K562 (cell line): ENCODE data around the gene FLAD1. TPM values are rescaled to one million over a fixed set of nuclear protein-coding genes. Genes with fewer than 3 reads are reported as not detected.
A peak's percentile ranks its signal among the peaks of the same experiment; 100 is the strongest.

Experiments
- ADNP ChIP-seq: fragments of 200-800 bp; sonication (Bioruptor generic); IDR thresholded peaks from 2 replicates; pipeline ENCODE4 v1.6.1; 2016; ENCODE audit warnings: missing genetic modification characterization, missing compliant biosample characterization
- BMI1 ChIP-seq: fragments of 150-350 bp; IDR thresholded peaks from 2 replicates; pipeline ENCODE4 v1.6.1; 2014; ENCODE audit warnings: low read length
- BRD9 ChIP-seq: fragments of 450-650 bp; IDR thresholded peaks from 2 replicates; pipeline ENCODE4 v1.6.1; 2018; ENCODE audit warnings: low read depth; ENCODE audit not compliant: partially characterized antibody
- HSF4 ChIP-seq: fragments of 250-450 bp; sonication (Bioruptor Pico); IDR thresholded peaks from 2 replicates; pipeline ENCODE4 v2.1.2; 2022; ENCODE audit warnings: mild to moderate bottlenecking, moderate library complexity, borderline replicate concordance
- LCOR ChIP-seq: sonication (generic); formaldehyde crosslinking; IDR thresholded peaks from 2 replicates; pipeline ENCODE4 v1.8.0; 2022; ENCODE audit warnings: mild to moderate bottlenecking, missing genetic modification reagents
- NFE2 ChIP-seq: IDR thresholded peaks from 2 replicates; pipeline ENCODE4 v1.6.1; 2014; ENCODE audit warnings: antibody characterized with exemption, low read depth
- NUFIP1 ChIP-seq: fragments of 450-650 bp; IDR thresholded peaks from 2 replicates; pipeline ENCODE4 v1.6.1; 2018; ENCODE audit not compliant: partially characterized antibody
- PYGO2 ChIP-seq: fragments of 450-650 bp; IDR thresholded peaks from 2 replicates; pipeline ENCODE4 v1.6.1; 2016; ENCODE audit warnings: mild to moderate bottlenecking, missing genetic modification characterization, moderate library complexity, missing compliant biosample characterization
- RBM34 ChIP-seq: fragments of 200-400 bp; formaldehyde crosslinking; IDR thresholded peaks from 2 replicates; pipeline ENCODE4 v1.6.1; 2018; ENCODE audit warnings: low read length, borderline replicate concordance; ENCODE audit not compliant: insufficient read depth
- SIN3A ChIP-seq, 2 experiments: fragments of 150-350 bp in 1 of 2; IDR thresholded peaks; 2 replicates each; pipeline ENCODE4 v1.6.1; 2011 to 2016; ENCODE audit warnings: borderline replicate concordance in 2 of 2, low read depth in 2 of 2, low read length in 2 of 2, mild to moderate bottlenecking in 2 of 2, moderate library complexity in 2 of 2; ENCODE audit not compliant: control insufficient read depth in 1 of 2
- SREBF2 ChIP-seq: sonication (generic); formaldehyde crosslinking; IDR thresholded peaks from 2 replicates; pipeline ENCODE4 v1.4.0; 2020; ENCODE audit warnings: mild to moderate bottlenecking, missing genetic modification reagents
- ZNF354B ChIP-seq: fragments of 250-450 bp; sonication (Bioruptor Pico); IDR thresholded peaks from 2 replicates; pipeline ENCODE4 v1.4.0; 2020
- ZNF41 ChIP-seq: fragments of 250-450 bp; sonication (Bioruptor Pico); conservative IDR thresholded peaks from 2 replicates; pipeline ENCODE4 v1.4.0; 2020; ENCODE audit warnings: mild to moderate bottlenecking
- polyA plus RNA-seq, 8 experiments: library from polyadenylated mRNA; depleted of rRNA in 4 of 8; stranded (reverse) in 5 of 8; unstranded in 3 of 8; fragments of >200 nt; fragmentation: Nextera tagmentation in 2 of 8; fragmentation: Illumina TruSeq in 1 of 8; extraction: Ambion mirVana in 2 of 8; extraction: Trizol in 1 of 8; gene quantifications; 2 replicates each; pipeline versions ENCODE4 v1.2.1 to v1.2.3, GENCODE V29; 2011 to 2014; ENCODE audit warnings: inconsistent platforms in 1 of 8, missing spikeins in 1 of 8
- total RNA-seq, 7 experiments: library from RNA; depleted of rRNA in 6 of 7; stranded (reverse); fragments of >200 nt in 6 of 7; fragmentation: Illumina TruSeq in 2 of 7; extraction: Trizol in 2 of 7; gene quantifications; 2 replicates each; pipeline versions ENCODE4 v1.2.1 to v1.2.3, GENCODE V29; 2011 to 2021; ENCODE audit warnings: low replicate concordance in 1 of 7
- TF ChIP-seq, protein P1 (sequence below): fragments of 450-650 bp; IDR thresholded peaks from 2 replicates; pipeline ENCODE4 v1.6.1; 2017; ENCODE audit warnings: antibody characterized with exemption
- TF ChIP-seq, protein P2 (sequence below): sonication (generic); formaldehyde crosslinking; IDR thresholded peaks from 2 replicates; pipeline ENCODE4 v1.8.1; 2023; ENCODE audit warnings: missing genetic modification reagents, mild to moderate bottlenecking, borderline replicate concordance
- TF ChIP-seq, protein P3 (sequence below): fragments of 250-450 bp; sonication (Bioruptor Pico); IDR thresholded peaks from 2 replicates; pipeline ENCODE4 v1.8.0; 2021; ENCODE audit warnings: mild to moderate bottlenecking, moderate library complexity
- TF ChIP-seq, protein P4 (sequence below), 2 experiments: fragments of 450-650 bp; conservative IDR thresholded peaks; 2 replicates each; pipeline ENCODE4 v1.6.1; 2017; ENCODE audit warnings: mild to moderate bottlenecking in 2 of 2, moderate library complexity in 2 of 2

The FLAD1 gene
- total and polyA plus RNA-seq, 9 of the 15 experiments (the other 6 are each of a cell fraction or from before 2014, with no cell fraction given), result 24.9 to 85.8 (median 67.0) TPM

DNA sequence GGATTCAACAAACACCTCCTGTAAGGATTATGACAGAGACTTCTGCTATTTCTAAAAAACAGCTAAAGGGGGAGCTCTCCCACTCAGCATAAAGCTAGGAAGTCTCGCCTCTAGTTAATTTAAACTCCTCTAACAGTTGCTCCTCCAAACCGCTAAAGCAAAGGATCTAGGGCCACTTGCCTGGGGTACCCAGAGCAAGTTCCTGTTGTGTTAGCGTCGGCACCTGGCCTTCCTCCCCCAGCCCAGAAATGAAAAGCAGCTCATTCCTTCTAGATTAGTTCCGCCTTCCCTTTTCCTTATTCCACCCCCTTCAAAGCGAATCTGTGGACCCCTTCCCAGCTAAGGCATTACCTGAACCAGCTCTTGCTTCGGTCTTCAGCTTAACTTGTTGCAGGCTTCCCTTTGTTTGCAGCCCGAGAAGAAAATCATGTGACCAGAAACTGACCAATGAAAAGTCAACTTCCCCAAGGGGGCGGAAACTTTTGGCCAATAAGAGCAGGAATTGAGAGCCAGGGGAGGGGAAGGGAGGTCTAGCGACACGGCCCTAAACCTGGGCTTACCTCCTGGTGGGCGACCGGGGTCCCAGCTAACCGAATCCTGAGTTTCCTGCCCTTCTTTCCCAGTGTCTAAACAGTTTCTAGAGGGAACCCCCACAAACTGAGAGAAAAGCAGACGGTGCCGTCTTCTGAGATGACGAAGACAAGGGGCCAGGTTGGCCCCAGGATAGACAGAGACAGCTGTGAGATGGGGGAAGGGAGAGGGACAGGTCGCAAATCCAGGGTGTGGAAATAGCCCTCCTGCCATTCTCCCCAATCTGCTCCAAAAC lies 27.2 kb upstream of the FLAD1 start, which contains the start of gene PBXIP1 (continued):
- TF ChIP-seq, protein P1, sequence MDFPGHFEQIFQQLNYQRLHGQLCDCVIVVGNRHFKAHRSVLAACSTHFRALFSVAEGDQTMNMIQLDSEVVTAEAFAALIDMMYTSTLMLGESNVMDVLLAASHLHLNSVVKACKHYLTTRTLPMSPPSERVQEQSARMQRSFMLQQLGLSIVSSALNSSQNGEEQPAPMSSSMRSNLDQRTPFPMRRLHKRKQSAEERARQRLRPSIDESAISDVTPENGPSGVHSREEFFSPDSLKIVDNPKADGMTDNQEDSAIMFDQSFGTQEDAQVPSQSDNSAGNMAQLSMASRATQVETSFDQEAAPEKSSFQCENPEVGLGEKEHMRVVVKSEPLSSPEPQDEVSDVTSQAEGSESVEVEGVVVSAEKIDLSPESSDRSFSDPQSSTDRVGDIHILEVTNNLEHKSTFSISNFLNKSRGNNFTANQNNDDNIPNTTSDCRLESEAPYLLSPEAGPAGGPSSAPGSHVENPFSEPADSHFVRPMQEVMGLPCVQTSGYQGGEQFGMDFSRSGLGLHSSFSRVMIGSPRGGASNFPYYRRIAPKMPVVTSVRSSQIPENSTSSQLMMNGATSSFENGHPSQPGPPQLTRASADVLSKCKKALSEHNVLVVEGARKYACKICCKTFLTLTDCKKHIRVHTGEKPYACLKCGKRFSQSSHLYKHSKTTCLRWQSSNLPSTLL, result no peak
- TF ChIP-seq, protein P2, sequence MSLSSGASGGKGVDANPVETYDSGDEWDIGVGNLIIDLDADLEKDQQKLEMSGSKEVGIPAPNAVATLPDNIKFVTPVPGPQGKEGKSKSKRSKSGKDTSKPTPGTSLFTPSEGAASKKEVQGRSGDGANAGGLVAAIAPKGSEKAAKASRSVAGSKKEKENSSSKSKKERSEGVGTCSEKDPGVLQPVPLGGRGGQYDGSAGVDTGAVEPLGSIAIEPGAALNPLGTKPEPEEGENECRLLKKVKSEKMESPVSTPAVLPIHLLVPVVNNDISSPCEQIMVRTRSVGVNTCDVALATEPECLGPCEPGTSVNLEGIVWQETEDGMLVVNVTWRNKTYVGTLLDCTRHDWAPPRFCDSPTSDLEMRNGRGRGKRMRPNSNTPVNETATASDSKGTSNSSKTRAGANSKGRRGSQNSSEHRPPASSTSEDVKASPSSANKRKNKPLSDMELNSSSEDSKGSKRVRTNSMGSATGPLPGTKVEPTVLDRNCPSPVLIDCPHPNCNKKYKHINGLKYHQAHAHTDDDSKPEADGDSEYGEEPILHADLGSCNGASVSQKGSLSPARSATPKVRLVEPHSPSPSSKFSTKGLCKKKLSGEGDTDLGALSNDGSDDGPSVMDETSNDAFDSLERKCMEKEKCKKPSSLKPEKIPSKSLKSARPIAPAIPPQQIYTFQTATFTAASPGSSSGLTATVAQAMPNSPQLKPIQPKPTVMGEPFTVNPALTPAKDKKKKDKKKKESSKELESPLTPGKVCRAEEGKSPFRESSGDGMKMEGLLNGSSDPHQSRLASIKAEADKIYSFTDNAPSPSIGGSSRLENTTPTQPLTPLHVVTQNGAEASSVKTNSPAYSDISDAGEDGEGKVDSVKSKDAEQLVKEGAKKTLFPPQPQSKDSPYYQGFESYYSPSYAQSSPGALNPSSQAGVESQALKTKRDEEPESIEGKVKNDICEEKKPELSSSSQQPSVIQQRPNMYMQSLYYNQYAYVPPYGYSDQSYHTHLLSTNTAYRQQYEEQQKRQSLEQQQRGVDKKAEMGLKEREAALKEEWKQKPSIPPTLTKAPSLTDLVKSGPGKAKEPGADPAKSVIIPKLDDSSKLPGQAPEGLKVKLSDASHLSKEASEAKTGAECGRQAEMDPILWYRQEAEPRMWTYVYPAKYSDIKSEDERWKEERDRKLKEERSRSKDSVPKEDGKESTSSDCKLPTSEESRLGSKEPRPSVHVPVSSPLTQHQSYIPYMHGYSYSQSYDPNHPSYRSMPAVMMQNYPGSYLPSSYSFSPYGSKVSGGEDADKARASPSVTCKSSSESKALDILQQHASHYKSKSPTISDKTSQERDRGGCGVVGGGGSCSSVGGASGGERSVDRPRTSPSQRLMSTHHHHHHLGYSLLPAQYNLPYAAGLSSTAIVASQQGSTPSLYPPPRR (CRISPR knock-in tag), result no peak
- TF ChIP-seq SREBF2 (CRISPR knock-in tag) (no peak), LCOR (CRISPR knock-in tag) (peak; percentile 52), NFE2 (no peak), ZNF41 (CRISPR knock-in tag) (0 out of 2 replicates have a peak, but pooled peaks have one; percentile 17), SIN3A (IDR thresholded peaks at IDR 0.05; ENCODE audit: borderline replicate concordance in 2 of 2, control insufficient read depth in 1 of 2, low read depth in 2 of 2, low read length in 2 of 2) (0 out of 4 replicates have a peak, but pooled peaks of 1 of the 2 experiments have one; percentile 24), ADNP (tag) (no peak), HSF4 (CRISPR knock-in tag) (no peak), NUFIP1 (no peak), RBM34 (no peak), PYGO2 (no peak), BMI1 (no peak), BRD9 (peak; percentile 56), ZNF354B (CRISPR knock-in tag) (no peak)
- TF ChIP-seq, protein P3, sequence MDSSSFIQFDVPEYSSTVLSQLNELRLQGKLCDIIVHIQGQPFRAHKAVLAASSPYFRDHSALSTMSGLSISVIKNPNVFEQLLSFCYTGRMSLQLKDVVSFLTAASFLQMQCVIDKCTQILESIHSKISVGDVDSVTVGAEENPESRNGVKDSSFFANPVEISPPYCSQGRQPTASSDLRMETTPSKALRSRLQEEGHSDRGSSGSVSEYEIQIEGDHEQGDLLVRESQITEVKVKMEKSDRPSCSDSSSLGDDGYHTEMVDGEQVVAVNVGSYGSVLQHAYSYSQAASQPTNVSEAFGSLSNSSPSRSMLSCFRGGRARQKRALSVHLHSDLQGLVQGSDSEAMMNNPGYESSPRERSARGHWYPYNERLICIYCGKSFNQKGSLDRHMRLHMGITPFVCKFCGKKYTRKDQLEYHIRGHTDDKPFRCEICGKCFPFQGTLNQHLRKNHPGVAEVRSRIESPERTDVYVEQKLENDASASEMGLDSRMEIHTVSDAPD, result no peak
- TF ChIP-seq, protein P4, sequence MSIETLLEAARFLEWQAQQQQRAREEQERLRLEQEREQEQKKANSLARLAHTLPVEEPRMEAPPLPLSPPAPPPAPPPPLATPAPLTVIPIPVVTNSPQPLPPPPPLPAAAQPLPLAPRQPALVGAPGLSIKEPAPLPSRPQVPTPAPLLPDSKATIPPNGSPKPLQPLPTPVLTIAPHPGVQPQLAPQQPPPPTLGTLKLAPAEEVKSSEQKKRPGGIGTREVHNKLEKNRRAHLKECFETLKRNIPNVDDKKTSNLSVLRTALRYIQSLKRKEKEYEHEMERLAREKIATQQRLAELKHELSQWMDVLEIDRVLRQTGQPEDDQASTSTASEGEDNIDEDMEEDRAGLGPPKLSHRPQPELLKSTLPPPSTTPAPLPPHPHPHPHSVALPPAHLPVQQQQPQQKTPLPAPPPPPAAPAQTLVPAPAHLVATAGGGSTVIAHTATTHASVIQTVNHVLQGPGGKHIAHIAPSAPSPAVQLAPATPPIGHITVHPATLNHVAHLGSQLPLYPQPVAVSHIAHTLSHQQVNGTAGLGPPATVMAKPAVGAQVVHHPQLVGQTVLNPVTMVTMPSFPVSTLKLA (conservative IDR thresholded peaks at IDR 0.05), result peak in 1 of 2 experiments; percentile 39; a peak in 1 of 4 replicates
